HepG2 (cell line): ENCODE results near the gene ZNF181. TPM values are rescaled to one million over a fixed set of nuclear protein-coding genes. Genes with fewer than 3 reads are reported as not detected.

Experiments
- GLI4 ChIP-seq: sonication (generic); formaldehyde crosslinking; IDR thresholded peaks from 2 replicates; pipeline ENCODE4 v1.5.1; 2020; ENCODE audit warnings: missing genetic modification reagents, mild to moderate bottlenecking, moderate library complexity, borderline replicate concordance
- KDM1A ChIP-seq: IDR thresholded peaks from 2 replicates; pipeline ENCODE4 v1.6.1; 2016; ENCODE audit warnings: missing compliant biosample characterization
- KDM6A ChIP-seq: IDR thresholded peaks from 2 replicates; pipeline ENCODE4 v1.6.1; 2016; ENCODE audit warnings: low read depth
- MATR3 ChIP-seq: sonication (generic); formaldehyde crosslinking; IDR thresholded peaks from 2 replicates; pipeline ENCODE4 v1.4.0; 2020; ENCODE audit warnings: missing genetic modification reagents
- MAX ChIP-seq: IDR thresholded peaks from 2 replicates; pipeline ENCODE4 v1.6.1; 2012; ENCODE audit warnings: inconsistent platforms
- MLX ChIP-seq: IDR thresholded peaks from 2 replicates; pipeline ENCODE4 v1.6.1; 2016
- THAP11 ChIP-seq: IDR thresholded peaks from 2 replicates; pipeline ENCODE4 v1.6.1; 2016; ENCODE audit warnings: missing biosample characterization, missing genetic modification reagents
- THYN1 ChIP-seq: sonication (generic); formaldehyde crosslinking; IDR thresholded peaks from 2 replicates; pipeline ENCODE4 v1.8.1; 2023; ENCODE audit warnings: low read depth, mild to moderate bottlenecking, moderate library complexity, missing genetic modification reagents, borderline replicate concordance
- ZHX2 ChIP-seq, 2 experiments: sonication (generic) in 1 of 2; formaldehyde crosslinking in 1 of 2; IDR thresholded peaks; 2 replicates each; pipeline versions ENCODE4 v1.6.1 to v1.9.0; 2014 to 2022; ENCODE audit warnings: antibody characterized with exemption in 1 of 2, borderline replicate concordance in 1 of 2, inconsistent platforms in 1 of 2, low read depth in 1 of 2, missing genetic modification reagents in 1 of 2
- ZNF530 ChIP-seq: sonication (generic); formaldehyde crosslinking; IDR thresholded peaks from 2 replicates; pipeline ENCODE4 v1.5.0; 2020; ENCODE audit warnings: low read depth, mild to moderate bottlenecking, missing genetic modification reagents
- ZNF557 ChIP-seq: sonication (generic); formaldehyde crosslinking; IDR thresholded peaks from 2 replicates; pipeline ENCODE4 v1.4.0; 2020; ENCODE audit warnings: missing genetic modification reagents
- ZNF605 ChIP-seq: sonication (generic); formaldehyde crosslinking; IDR thresholded peaks from 2 replicates; pipeline ENCODE4 v1.8.0; 2022; ENCODE audit warnings: mild to moderate bottlenecking, missing genetic modification reagents
- ZNF660 ChIP-seq: sonication (generic); formaldehyde crosslinking; IDR thresholded peaks from 2 replicates; pipeline ENCODE4 v1.5.1; 2020; ENCODE audit warnings: mild to moderate bottlenecking, low read depth, missing genetic modification reagents, borderline replicate concordance
- ZNF720 ChIP-seq: sonication (generic); formaldehyde crosslinking; IDR thresholded peaks from 2 replicates; pipeline ENCODE4 v1.4.0; 2020; ENCODE audit warnings: missing genetic modification reagents
- ZNF788 ChIP-seq: sonication (generic); formaldehyde crosslinking; IDR thresholded peaks from 2 replicates; pipeline ENCODE4 v1.5.0; 2020; ENCODE audit warnings: mild to moderate bottlenecking, missing genetic modification reagents, borderline replicate concordance
- polyA plus RNA-seq, 8 experiments: library from polyadenylated mRNA; depleted of rRNA in 3 of 8; stranded (reverse) in 7 of 8; unstranded in 1 of 8; fragments of >200 nt; fragmentation: Illumina TruSeq in 4 of 8; extraction: Trizol in 4 of 8; gene quantifications; 2 replicates each; pipeline versions ENCODE4 v1.2.1 to v1.2.3, GENCODE V29; 2011 to 2016; ENCODE audit warnings: low read depth in 4 of 8, missing spikeins in 1 of 8, mixed read lengths in 1 of 8; ENCODE audit not compliant: insufficient read depth in 1 of 8
- total RNA-seq, 5 experiments: library from RNA; depleted of rRNA; stranded (reverse); fragments of >200 nt; fragmentation: Illumina TruSeq; extraction: Trizol; gene quantifications; 2 replicates each; pipeline ENCODE4 v1.2.3, GENCODE V29; 2016; ENCODE audit warnings: low read depth in 1 of 5
- TF ChIP-seq, protein P1 (sequence below): sonication (generic); formaldehyde crosslinking; IDR thresholded peaks from 2 replicates; pipeline ENCODE4 v1.8.1; 2023; ENCODE audit warnings: missing genetic modification reagents, inconsistent platforms, borderline replicate concordance
- TF ChIP-seq, protein P2 (sequence below): IDR thresholded peaks from 2 replicates; pipeline ENCODE4 v1.6.1; 2016; ENCODE audit warnings: mild to moderate bottlenecking
- TF ChIP-seq, protein P3 (sequence below): sonication (generic); formaldehyde crosslinking; IDR thresholded peaks from 2 replicates; pipeline ENCODE4 v1.4.0; 2020; ENCODE audit warnings: mild to moderate bottlenecking, missing genetic modification reagents

The ZNF181 gene
- total and polyA plus RNA-seq, 2 of the 13 experiments (the other 11 are each of a cell fraction or from before 2014, with no cell fraction given) = 10.6 to 15.5 TPM

GRCh38 chr19:34772697-34773554 lies 38.9 kb downstream of the ZNF181 start, which contains the start of gene ZNF599 (continued):
- TF ChIP-seq, protein P1, sequence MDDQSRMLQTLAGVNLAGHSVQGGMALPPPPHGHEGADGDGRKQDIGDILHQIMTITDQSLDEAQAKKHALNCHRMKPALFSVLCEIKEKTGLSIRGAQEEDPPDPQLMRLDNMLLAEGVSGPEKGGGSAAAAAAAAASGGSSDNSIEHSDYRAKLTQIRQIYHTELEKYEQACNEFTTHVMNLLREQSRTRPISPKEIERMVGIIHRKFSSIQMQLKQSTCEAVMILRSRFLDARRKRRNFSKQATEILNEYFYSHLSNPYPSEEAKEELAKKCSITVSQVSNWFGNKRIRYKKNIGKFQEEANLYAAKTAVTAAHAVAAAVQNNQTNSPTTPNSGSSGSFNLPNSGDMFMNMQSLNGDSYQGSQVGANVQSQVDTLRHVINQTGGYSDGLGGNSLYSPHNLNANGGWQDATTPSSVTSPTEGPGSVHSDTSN (CRISPR knock-in tag) = no peak
- TF ChIP-seq ZNF605 (CRISPR knock-in tag) (peak; percentile 90), MATR3 (CRISPR knock-in tag) (no peak), KDM1A (no peak), ZNF720 (CRISPR knock-in tag) (no peak), ZNF530 (CRISPR knock-in tag) (no peak), ZNF557 (CRISPR knock-in tag) (no peak; the same call in 1 of the 2 replicates), MLX (CRISPR knock-in tag) (0 out of 2 replicates have a peak, but pooled peaks have one; percentile 22), THYN1 (no peak), ZHX2 (IDR thresholded peaks at IDR 0.05; ENCODE audit: low read depth) (peak; percentile 53; the same call in 1 of the 2 replicates), ZHX2 (CRISPR knock-in tag; IDR thresholded peaks at IDR 0.05; ENCODE audit: borderline replicate concordance) (no peak), ZNF788 (CRISPR knock-in tag) (peak; percentile 85; the same call in 1 of the 2 replicates), ZNF660 (no peak), GLI4 (0 out of 2 replicates have a peak, but pooled peaks have one; percentile 58), MAX (peak; percentile 75; the same call in 1 of the 2 replicates), KDM6A (CRISPR knock-in tag) (no peak), THAP11 (peak; percentile 99)
- TF ChIP-seq, protein P2, sequence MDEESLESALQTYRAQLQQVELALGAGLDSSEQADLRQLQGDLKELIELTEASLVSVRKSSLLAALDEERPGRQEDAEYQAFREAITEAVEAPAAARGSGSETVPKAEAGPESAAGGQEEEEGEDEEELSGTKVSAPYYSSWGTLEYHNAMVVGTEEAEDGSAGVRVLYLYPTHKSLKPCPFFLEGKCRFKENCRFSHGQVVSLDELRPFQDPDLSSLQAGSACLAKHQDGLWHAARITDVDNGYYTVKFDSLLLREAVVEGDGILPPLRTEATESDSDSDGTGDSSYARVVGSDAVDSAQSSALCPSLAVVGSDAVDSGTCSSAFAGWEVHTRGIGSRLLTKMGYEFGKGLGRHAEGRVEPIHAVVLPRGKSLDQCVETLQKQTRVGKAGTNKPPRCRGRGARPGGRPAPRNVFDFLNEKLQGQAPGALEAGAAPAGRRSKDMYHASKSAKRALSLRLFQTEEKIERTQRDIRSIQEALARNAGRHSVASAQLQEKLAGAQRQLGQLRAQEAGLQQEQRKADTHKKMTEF (CRISPR knock-in tag) = peak; percentile 49; the same call in 1 of the 2 replicates
- TF ChIP-seq, protein P3, sequence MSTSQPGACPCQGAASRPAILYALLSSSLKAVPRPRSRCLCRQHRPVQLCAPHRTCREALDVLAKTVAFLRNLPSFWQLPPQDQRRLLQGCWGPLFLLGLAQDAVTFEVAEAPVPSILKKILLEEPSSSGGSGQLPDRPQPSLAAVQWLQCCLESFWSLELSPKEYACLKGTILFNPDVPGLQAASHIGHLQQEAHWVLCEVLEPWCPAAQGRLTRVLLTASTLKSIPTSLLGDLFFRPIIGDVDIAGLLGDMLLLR = peak; percentile 70
